ENCODE measurements around the gene OAS2.
A peak's percentile ranks its signal among the peaks of the same experiment; 100 is the strongest.

DNA sequence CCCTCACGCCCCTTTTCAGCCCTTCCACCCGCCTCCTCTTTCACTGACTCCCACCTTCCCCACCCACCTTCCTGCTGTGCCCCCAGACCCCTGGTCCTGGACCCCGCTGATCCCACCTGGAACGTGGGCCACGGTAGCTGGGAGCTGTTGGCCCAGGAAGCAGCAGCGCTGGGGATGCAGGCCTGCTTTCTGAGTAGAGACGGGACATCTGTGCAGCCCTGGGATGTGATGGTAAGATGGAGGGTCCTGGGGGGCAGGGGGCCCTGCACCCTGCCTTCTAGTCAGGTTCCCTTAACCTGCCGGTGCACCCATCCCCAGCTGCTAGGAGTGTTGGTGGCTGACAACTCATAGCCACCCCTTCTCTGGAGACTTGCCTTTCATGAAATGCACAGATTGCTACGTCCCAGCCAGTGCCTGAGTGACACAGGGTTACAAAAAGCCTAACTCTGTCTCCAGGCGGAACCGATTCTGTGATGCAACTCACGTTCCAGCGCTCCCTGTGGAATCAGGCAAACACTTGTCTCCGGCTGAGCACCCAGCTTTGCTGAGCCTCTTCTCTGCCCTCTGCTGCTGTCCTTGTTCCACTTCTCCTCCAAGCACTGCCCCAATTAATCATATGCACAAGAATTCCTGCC lies 15.0 kb upstream of the OAS2 start:
- TF ChIP-seq POLR2A (conservative IDR thresholded peaks at IDR 0.05), result no peak
- TF ChIP-seq, protein P1, sequence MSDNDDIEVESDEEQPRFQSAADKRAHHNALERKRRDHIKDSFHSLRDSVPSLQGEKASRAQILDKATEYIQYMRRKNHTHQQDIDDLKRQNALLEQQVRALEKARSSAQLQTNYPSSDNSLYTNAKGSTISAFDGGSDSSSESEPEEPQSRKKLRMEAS (CRISPR knock-in tag; IDR thresholded peaks at IDR 0.05), result no peak
- no peak for TF ChIP-seq ZNF830 (CRISPR knock-in tag; IDR thresholded peaks at IDR 0.05)
- TF ChIP-seq, protein P2, sequence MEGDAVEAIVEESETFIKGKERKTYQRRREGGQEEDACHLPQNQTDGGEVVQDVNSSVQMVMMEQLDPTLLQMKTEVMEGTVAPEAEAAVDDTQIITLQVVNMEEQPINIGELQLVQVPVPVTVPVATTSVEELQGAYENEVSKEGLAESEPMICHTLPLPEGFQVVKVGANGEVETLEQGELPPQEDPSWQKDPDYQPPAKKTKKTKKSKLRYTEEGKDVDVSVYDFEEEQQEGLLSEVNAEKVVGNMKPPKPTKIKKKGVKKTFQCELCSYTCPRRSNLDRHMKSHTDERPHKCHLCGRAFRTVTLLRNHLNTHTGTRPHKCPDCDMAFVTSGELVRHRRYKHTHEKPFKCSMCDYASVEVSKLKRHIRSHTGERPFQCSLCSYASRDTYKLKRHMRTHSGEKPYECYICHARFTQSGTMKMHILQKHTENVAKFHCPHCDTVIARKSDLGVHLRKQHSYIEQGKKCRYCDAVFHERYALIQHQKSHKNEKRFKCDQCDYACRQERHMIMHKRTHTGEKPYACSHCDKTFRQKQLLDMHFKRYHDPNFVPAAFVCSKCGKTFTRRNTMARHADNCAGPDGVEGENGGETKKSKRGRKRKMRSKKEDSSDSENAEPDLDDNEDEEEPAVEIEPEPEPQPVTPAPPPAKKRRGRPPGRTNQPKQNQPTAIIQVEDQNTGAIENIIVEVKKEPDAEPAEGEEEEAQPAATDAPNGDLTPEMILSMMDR (IDR thresholded peaks at IDR 0.05 in 2 of 3, conservative IDR thresholded peaks at IDR 0.05 in 1 of 3; ENCODE audit: insufficient read depth in 2 of 3, low read depth in 1 of 3, low read length in 3 of 3), result 0 out of 6 replicates have a peak, but pooled peaks of 1 of the 3 experiments have one; percentile 9
- no peak for TF ChIP-seq CHD2 (IDR thresholded peaks at IDR 0.05; ENCODE audit: low read depth, low read length)
- no peak for TF ChIP-seq BRF1 (IDR thresholded peaks at IDR 0.05; ENCODE audit: borderline replicate concordance, extremely low read depth, insufficient read length)
- no peak for TF ChIP-seq POLR2AphosphoS5 (IDR thresholded peaks at IDR 0.05; ENCODE audit: control insufficient read depth, insufficient read depth, low read depth, low read length)
